HepG2 (cell line): ENCODE data around the gene DEPDC1B.

ENCODE experiments used
- ARNT ChIP-seq: fragments of 450-650 bp; IDR thresholded peaks from 2 replicates; pipeline ENCODE4 v1.6.1; 2017
- GPN1 ChIP-seq: sonication (generic); formaldehyde crosslinking; IDR thresholded peaks from 2 replicates; pipeline ENCODE4 v1.5.1; 2020; ENCODE audit warnings: missing genetic modification reagents, borderline replicate concordance
- JUND ChIP-seq: sonication (generic); formaldehyde crosslinking; IDR thresholded peaks from 2 replicates; pipeline ENCODE4 v1.8.0; 2022; ENCODE audit warnings: mild to moderate bottlenecking, missing genetic modification reagents
- RAD21 ChIP-seq: fragments of 450-650 bp; formaldehyde crosslinking; IDR thresholded peaks from 2 replicates; pipeline ENCODE4 v1.5.0; 2020; ENCODE audit warnings: mild to moderate bottlenecking
- RFX5 ChIP-seq: IDR thresholded peaks from 2 replicates; pipeline ENCODE4 v1.6.1; 2011; ENCODE audit warnings: low read depth, low read length, improper control_type of control experiment
- TAF1 ChIP-seq: sonication (generic); formaldehyde crosslinking; IDR thresholded peaks from 2 replicates; pipeline ENCODE4 v1.4.0; 2020; ENCODE audit warnings: missing genetic modification reagents
- ZNF232 ChIP-seq: sonication (generic); formaldehyde crosslinking; IDR thresholded peaks from 2 replicates; pipeline ENCODE4 v1.4.0; 2020; ENCODE audit warnings: missing genetic modification reagents, borderline replicate concordance
- ZNF660 ChIP-seq: sonication (generic); formaldehyde crosslinking; IDR thresholded peaks from 2 replicates; pipeline ENCODE4 v1.5.1; 2020; ENCODE audit warnings: mild to moderate bottlenecking, low read depth, missing genetic modification reagents, borderline replicate concordance
- ZNF839 ChIP-seq: sonication (generic); formaldehyde crosslinking; IDR thresholded peaks from 2 replicates; pipeline ENCODE4 v1.4.0; 2020; ENCODE audit warnings: missing genetic modification reagents, mild to moderate bottlenecking, borderline replicate concordance
- TF ChIP-seq, protein P1 (sequence below): sonication (generic); formaldehyde crosslinking; IDR thresholded peaks from 2 replicates; pipeline ENCODE4 v1.5.0; 2020; ENCODE audit warnings: mild to moderate bottlenecking, low read depth, missing genetic modification reagents, borderline replicate concordance
- TF ChIP-seq, protein P2 (sequence below): sonication (generic); formaldehyde crosslinking; IDR thresholded peaks from 2 replicates; pipeline ENCODE4 v1.5.0; 2020; ENCODE audit warnings: mild to moderate bottlenecking, missing genetic modification reagents, moderate library complexity

DNA sequence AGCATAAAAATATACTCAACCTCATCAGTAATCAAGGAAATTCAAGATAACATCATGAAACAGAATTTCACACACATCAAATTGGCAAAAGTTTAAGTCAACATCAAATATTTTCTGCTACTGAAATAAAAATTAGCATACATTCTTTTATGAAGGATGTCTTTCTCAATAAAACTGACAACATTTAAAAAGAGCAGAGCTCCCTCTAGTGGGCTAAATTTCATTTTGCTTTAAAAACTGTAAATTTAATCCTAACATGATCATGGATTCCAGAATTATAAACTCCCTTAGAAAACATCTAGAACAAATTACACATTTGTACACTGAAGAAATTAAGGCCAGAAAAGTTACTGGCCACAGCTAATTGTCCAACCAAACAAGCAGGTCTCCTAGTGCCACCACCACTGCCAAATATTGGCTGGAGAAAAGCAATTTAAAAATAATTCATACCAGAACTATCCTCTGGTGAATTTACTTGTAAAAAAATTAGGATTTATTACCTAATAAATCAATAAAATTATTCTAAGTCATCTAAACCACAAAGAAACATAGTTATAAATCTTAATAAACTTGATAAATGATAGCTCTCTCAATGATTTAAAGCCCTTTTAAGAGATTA is 31.2 kb downstream of the DEPDC1B start:
- TF ChIP-seq, protein P1, sequence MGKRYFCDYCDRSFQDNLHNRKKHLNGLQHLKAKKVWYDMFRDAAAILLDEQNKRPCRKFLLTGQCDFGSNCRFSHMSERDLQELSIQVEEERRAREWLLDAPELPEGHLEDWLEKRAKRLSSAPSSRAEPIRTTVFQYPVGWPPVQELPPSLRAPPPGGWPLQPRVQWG (CRISPR knock-in tag): no peak
- TF ChIP-seq RFX5: no peak
- TF ChIP-seq GPN1: no peak
- no peak for TF ChIP-seq JUND
- TF ChIP-seq, protein P2, sequence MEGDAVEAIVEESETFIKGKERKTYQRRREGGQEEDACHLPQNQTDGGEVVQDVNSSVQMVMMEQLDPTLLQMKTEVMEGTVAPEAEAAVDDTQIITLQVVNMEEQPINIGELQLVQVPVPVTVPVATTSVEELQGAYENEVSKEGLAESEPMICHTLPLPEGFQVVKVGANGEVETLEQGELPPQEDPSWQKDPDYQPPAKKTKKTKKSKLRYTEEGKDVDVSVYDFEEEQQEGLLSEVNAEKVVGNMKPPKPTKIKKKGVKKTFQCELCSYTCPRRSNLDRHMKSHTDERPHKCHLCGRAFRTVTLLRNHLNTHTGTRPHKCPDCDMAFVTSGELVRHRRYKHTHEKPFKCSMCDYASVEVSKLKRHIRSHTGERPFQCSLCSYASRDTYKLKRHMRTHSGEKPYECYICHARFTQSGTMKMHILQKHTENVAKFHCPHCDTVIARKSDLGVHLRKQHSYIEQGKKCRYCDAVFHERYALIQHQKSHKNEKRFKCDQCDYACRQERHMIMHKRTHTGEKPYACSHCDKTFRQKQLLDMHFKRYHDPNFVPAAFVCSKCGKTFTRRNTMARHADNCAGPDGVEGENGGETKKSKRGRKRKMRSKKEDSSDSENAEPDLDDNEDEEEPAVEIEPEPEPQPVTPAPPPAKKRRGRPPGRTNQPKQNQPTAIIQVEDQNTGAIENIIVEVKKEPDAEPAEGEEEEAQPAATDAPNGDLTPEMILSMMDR (CRISPR knock-in tag): peak; percentile 43; the same call in 1 of the 2 replicates
- no peak for TF ChIP-seq TAF1 (CRISPR knock-in tag)
- no peak for TF ChIP-seq ZNF232 (CRISPR knock-in tag)
- no peak for TF ChIP-seq ARNT
- no peak for TF ChIP-seq ZNF839
- no peak for TF ChIP-seq RAD21
- TF ChIP-seq ZNF660 (CRISPR knock-in tag): no peak
